ENCODE measurements around the gene CRIP2. TPM values are rescaled to one million over a fixed set of nuclear protein-coding genes. Genes with fewer than 3 reads are reported as not detected.

CRIP2 gene
- total RNA-seq, 5 donors from 2014 or later (not counting 1 experiment from before 2014, with no cell fraction given) = 6.4 to 38.7 (median 19.7) TPM

GRCh38 chr14:105525861-105526775, 51.5 kb downstream of the CRIP2 start, which contains the start of gene TMEM121:
Gene TMEM121, plus strand, starts transcription at chr14:105526583. Its CDS starts 2,252 bp downstream, at chr14:105528835.
- no peaks in the 10 kb centered on the region for H3K9me3 ChIP-seq
- Mint-ChIP-seq H3K4me1 (peaks cover 10 to 27% (median 15%) of the 10 kb centered on the region in 3 donors), H3K36me3 (no peaks in the 10 kb centered on the region), H3K27me3 (peaks cover 5 to 10% of the 10 kb centered on the region in 2 donors), H3K27ac (peak within 1 kb of the TSS in 1 of 2 donors; percentile 43), H3K4me3 (peak within 1 kb of the TSS; percentile 61 to 83 (median 70)), H3K9me3 (no peaks in the 10 kb centered on the region)
- no peaks in the 10 kb centered on the region for H3K36me3 ChIP-seq (ENCODE audit: control insufficient read depth in 2 of 2, extremely low read depth in 1 of 2, insufficient read depth in 1 of 2, low read length in 1 of 2)
- ChIA-PET POLR2A (no interaction called here), CTCF (no interaction called here)
- peak within 1 kb of the TSS; percentile 31 to 51 for H3K4me3 ChIP-seq (ENCODE audit: control insufficient read depth in 1 of 2, extremely low read depth in 1 of 2, low read length in 1 of 2)
- DNase-seq (peak in 7 of 35 experiments; percentile 18 to 59 (median 33)), ATAC-seq (replicated peaks in 1 of 4) (peak; percentile 15 to 38 (median 22))
- peaks cover 16 to 45% of the 10 kb centered on the region in 2 experiments for H3K4me1 ChIP-seq (ENCODE audit: control insufficient read depth in 1 of 2, extremely low read depth in 1 of 2, insufficient read depth in 2 of 2, low read length in 2 of 2)
- H3K27me3 ChIP-seq (replicated peaks in 1 of 2; ENCODE audit: control insufficient read depth in 2 of 2, extremely low read depth in 1 of 2, insufficient read depth in 2 of 2, low read length in 1 of 2) = peaks cover 0 to 50% of the 10 kb centered on the region in 2 experiments
- no peak within 1 kb of the TSS for H3K27ac ChIP-seq (ENCODE audit: low read length)
- 2% methylated on average over 74 of the region's 88 CpGs for WGBS (ENCODE audit: insufficient coverage)

- Histone ChIP-seq H3K27me3 (replicated peaks in 1 of 2; ENCODE audit: control insufficient read depth in 2 of 2, extremely low read depth in 1 of 2, insufficient read depth in 2 of 2, low read length in 1 of 2) (peaks cover 0 to 55% of the 10 kb centered on the region in 2 experiments), H3K9me3 (no peaks in the 10 kb centered on the region), H3K27ac (ENCODE audit: low read length) (no peak overlapping the region), H3K36me3 (ENCODE audit: control insufficient read depth in 2 of 2, extremely low read depth in 1 of 2, insufficient read depth in 1 of 2, low read length in 1 of 2) (no peaks in the 10 kb centered on the region), H3K4me3 (ENCODE audit: control insufficient read depth in 1 of 2, extremely low read depth in 1 of 2, low read length in 1 of 2) (peak overlapping the region; percentile 31 to 51), H3K4me1 (ENCODE audit: control insufficient read depth in 1 of 2, extremely low read depth in 1 of 2, insufficient read depth in 2 of 2, low read length in 2 of 2) (peaks cover 16 to 45% of the 10 kb centered on the region in 2 experiments)
- Mint-ChIP-seq H3K27ac (peak overlapping the region in 1 of 2 donors; percentile 43), H3K27me3 (peaks cover 1 to 8% of the 10 kb centered on the region in 2 donors), H3K9me3 (no peaks in the 10 kb centered on the region), H3K4me1 (peaks cover 10 to 30% (median 15%) of the 10 kb centered on the region in 3 donors), H3K4me3 (peak overlapping the region; percentile 61 to 83 (median 70)), H3K36me3 (no peaks in the 10 kb centered on the region)
- no peak for ATAC-seq (replicated peaks in 1 of 4)
- DNase-seq = no peak
- POLR2A ChIA-PET = no interaction called here
- 7% methylated on average over 34 of the region's 48 CpGs for WGBS (ENCODE audit: insufficient coverage)
- CTCF ChIA-PET = no interaction called here
Measured at GRCh38 chr14:105526776-105527380, 52.3 kb downstream of the CRIP2 start.

- peaks cover 0 to 57% of the 10 kb centered on the region in 2 experiments for H3K27me3 ChIP-seq (replicated peaks in 1 of 2; ENCODE audit: control insufficient read depth in 2 of 2, extremely low read depth in 1 of 2, insufficient read depth in 2 of 2, low read length in 1 of 2)
- Mint-ChIP-seq H3K4me3 (peak overlapping the region; percentile 61 to 83 (median 70)), H3K36me3 (no peaks in the 10 kb centered on the region), H3K27ac (peak overlapping the region in 1 of 2 donors; percentile 43), H3K4me1 (peaks cover 10 to 35% (median 15%) of the 10 kb centered on the region in 3 donors), H3K9me3 (no peaks in the 10 kb centered on the region), H3K27me3 (peaks cover 0 to 8% of the 10 kb centered on the region in 2 donors)
- H3K9me3 ChIP-seq = no peaks in the 10 kb centered on the region
- no peak overlapping the region for H3K27ac ChIP-seq (ENCODE audit: low read length)
- peaks cover 16 to 45% of the 10 kb centered on the region in 2 experiments for H3K4me1 ChIP-seq (ENCODE audit: control insufficient read depth in 1 of 2, extremely low read depth in 1 of 2, insufficient read depth in 2 of 2, low read length in 2 of 2)
- DNase-seq (no peak), ATAC-seq (replicated peaks in 1 of 4) (no peak)
- H3K36me3 ChIP-seq (ENCODE audit: control insufficient read depth in 2 of 2, extremely low read depth in 1 of 2, insufficient read depth in 1 of 2, low read length in 1 of 2) = no peaks in the 10 kb centered on the region
- WGBS (ENCODE audit: insufficient coverage) = 54% methylated on average over 20 of the region's 23 CpGs
- peak overlapping the region; percentile 31 to 51 for H3K4me3 ChIP-seq (ENCODE audit: control insufficient read depth in 1 of 2, extremely low read depth in 1 of 2, low read length in 1 of 2)
- CTCF ChIA-PET = no interaction called here
- POLR2A ChIA-PET = no interaction called here
Measured at GRCh38 chr14:105527381-105527825, 52.8 kb downstream of the CRIP2 start.

- H3K27ac ChIP-seq (ENCODE audit: low read length) = no peak overlapping the region
- CTCF ChIA-PET = interaction anchor here in 1 of 2 donors (1.0 to 1.6 kb wide), 4 partner anchors 10 to 158 kb away, joined by 4 to 9 read pairs (median 4); no protein-coding TSS in a partner anchor
Measured at GRCh38 chr14:105527826-105528585, 53.4 kb downstream of the CRIP2 start.

GRCh38 chr14:105528586-105529318, 54.1 kb downstream of the CRIP2 start:
- 16% methylated on average over 74 of the region's 89 CpGs for whole genome bisulfite sequencing (ENCODE audit: insufficient coverage)
- H3K27me3 Mint-ChIP-seq = peaks cover 0 to 8% of the 10 kb centered on the region in 2 donors
- Histone ChIP-seq H3K36me3 (ENCODE audit: control insufficient read depth in 2 of 2, extremely low read depth in 1 of 2, insufficient read depth in 1 of 2, low read length in 1 of 2) (no peaks in the 10 kb centered on the region), H3K9me3 (no peaks in the 10 kb centered on the region), H3K4me3 (ENCODE audit: control insufficient read depth in 1 of 2, extremely low read depth in 1 of 2, low read length in 1 of 2) (peak overlapping the region; percentile 34 to 64), H3K27me3 (replicated peaks in 1 of 2; ENCODE audit: control insufficient read depth in 2 of 2, extremely low read depth in 1 of 2, insufficient read depth in 2 of 2, low read length in 1 of 2) (peaks cover 0 to 68% of the 10 kb centered on the region in 2 experiments), H3K4me1 (ENCODE audit: control insufficient read depth in 1 of 2, extremely low read depth in 1 of 2, insufficient read depth in 2 of 2, low read length in 2 of 2) (peaks cover 16 to 45% of the 10 kb centered on the region in 2 experiments), H3K27ac (ENCODE audit: low read length) (no peak overlapping the region)
- DNase-seq = peak in 4 of 35 experiments; percentile 11 to 49 (median 37)
- POLR2A ChIA-PET = no interaction called here
- H3K27ac Mint-ChIP-seq = peak overlapping the region in 1 of 2 donors; percentile 23
- peak; percentile 14 to 23 (median 20) for ATAC-seq (replicated peaks in 1 of 4)
- no peaks in the 10 kb centered on the region for H3K36me3 Mint-ChIP-seq
- H3K4me3 Mint-ChIP-seq = peak overlapping the region; percentile 74 to 83 (median 78)
- H3K9me3 Mint-ChIP-seq = no peaks in the 10 kb centered on the region
- CTCF ChIA-PET = interaction anchor here (0.6 to 1.6 kb wide), 5 partner anchors 9 to 158 kb away, joined by 3 to 9 read pairs (median 4); no protein-coding TSS in a partner anchor
- peaks cover 10 to 42% (median 15%) of the 10 kb centered on the region in 3 donors for H3K4me1 Mint-ChIP-seq

More at GRCh38 chr14:105527826-105528585, 53.4 kb downstream of the CRIP2 start:
- Histone ChIP-seq H3K27me3 (replicated peaks in 1 of 2; ENCODE audit: control insufficient read depth in 2 of 2, extremely low read depth in 1 of 2, insufficient read depth in 2 of 2, low read length in 1 of 2) (peaks cover 0 to 63% of the 10 kb centered on the region in 2 experiments), H3K4me1 (ENCODE audit: control insufficient read depth in 1 of 2, extremely low read depth in 1 of 2, insufficient read depth in 2 of 2, low read length in 2 of 2) (peaks cover 16 to 45% of the 10 kb centered on the region in 2 experiments), H3K4me3 (ENCODE audit: control insufficient read depth in 1 of 2, extremely low read depth in 1 of 2, low read length in 1 of 2) (peak overlapping the region; percentile 32 to 72), H3K36me3 (ENCODE audit: control insufficient read depth in 2 of 2, extremely low read depth in 1 of 2, insufficient read depth in 1 of 2, low read length in 1 of 2) (no peaks in the 10 kb centered on the region), H3K9me3 (no peaks in the 10 kb centered on the region)
- peak; percentile 51 to 91 (median 71) for DNase-seq
- ATAC-seq (replicated peaks in 1 of 4) = peak; percentile 69 to 74 (median 72)
- Mint-ChIP-seq H3K27ac (peak overlapping the region in 1 of 2 donors; percentile 39), H3K4me1 (peaks cover 10 to 41% (median 15%) of the 10 kb centered on the region in 3 donors), H3K36me3 (no peaks in the 10 kb centered on the region), H3K4me3 (peak overlapping the region; percentile 61 to 83 (median 70)), H3K9me3 (no peaks in the 10 kb centered on the region), H3K27me3 (peaks cover 0 to 8% of the 10 kb centered on the region in 2 donors)
- 14% methylated on average over 60 of the region's 67 CpGs for WGBS (ENCODE audit: insufficient coverage)
- POLR2A ChIA-PET = no interaction called here
